Measurements from ENCODE around the gene RELB.

DNA sequence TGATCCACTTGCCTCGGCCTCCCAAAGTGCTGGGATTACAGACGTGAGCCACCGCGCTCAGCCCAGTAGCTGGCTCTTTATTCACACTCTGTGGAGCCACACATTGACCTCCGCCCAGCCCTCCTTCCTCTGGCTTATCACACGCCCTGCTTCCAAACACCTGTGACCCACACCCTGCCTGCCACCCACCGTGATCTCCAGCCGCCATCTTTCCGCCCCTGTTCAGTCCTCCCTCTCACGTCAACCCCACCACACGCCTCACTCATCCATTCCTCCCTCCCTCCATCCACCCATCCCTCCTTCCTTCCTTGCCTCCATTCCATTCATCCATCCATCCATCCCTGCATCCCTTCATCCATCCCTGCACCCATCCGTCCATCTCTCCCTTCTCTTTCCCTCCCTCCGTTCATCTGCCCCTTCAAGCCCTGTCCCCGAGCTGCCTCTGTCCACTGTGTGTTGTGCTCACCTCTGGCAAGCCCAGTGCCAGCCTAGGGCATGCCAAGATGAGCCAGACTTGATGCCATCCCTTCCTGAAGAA, 57.4 kb downstream of the RELB start:
- no peak for TF ChIP-seq EZH2 (IDR thresholded peaks at IDR 0.05; ENCODE audit: borderline replicate concordance, low read depth, low read length, poor library complexity, severe bottlenecking)
- TF ChIP-seq, protein P1, sequence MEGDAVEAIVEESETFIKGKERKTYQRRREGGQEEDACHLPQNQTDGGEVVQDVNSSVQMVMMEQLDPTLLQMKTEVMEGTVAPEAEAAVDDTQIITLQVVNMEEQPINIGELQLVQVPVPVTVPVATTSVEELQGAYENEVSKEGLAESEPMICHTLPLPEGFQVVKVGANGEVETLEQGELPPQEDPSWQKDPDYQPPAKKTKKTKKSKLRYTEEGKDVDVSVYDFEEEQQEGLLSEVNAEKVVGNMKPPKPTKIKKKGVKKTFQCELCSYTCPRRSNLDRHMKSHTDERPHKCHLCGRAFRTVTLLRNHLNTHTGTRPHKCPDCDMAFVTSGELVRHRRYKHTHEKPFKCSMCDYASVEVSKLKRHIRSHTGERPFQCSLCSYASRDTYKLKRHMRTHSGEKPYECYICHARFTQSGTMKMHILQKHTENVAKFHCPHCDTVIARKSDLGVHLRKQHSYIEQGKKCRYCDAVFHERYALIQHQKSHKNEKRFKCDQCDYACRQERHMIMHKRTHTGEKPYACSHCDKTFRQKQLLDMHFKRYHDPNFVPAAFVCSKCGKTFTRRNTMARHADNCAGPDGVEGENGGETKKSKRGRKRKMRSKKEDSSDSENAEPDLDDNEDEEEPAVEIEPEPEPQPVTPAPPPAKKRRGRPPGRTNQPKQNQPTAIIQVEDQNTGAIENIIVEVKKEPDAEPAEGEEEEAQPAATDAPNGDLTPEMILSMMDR (conservative IDR thresholded peaks at IDR 0.05; ENCODE audit: low read depth, low read length): no peak

All from A673 (cell line).